CD4-positive, alpha-beta T cell (primary cell): ENCODE measurements around the gene ELOVL5. TPM values are rescaled to one million over a fixed set of nuclear protein-coding genes. Genes with fewer than 3 reads are reported as not detected.

Source experiments
- ATAC-seq: fragments of 200-7000 bp; cut with Tn5 transposase; one replicate; pipeline ENCODE4 v1.10.0; 2022; ENCODE audit warnings: mild to moderate bottlenecking; ENCODE audit not compliant: poor library complexity
- CTCF ChIA-PET: fragments of 350-600 bp; sonication (Branson Sonifier 250); formaldehyde crosslinking; loops from one replicate; lab custom pipeline; 2021; ENCODE audit warnings: antibody characterized with exemption, inconsistent platforms; lab: Charles Lee
- POLR2A ChIA-PET: fragments of 350-600 bp; sonication (Branson Sonifier 250); formaldehyde crosslinking; loops from one replicate; lab custom pipeline; 2021; ENCODE audit warnings: antibody characterized with exemption, inconsistent platforms; lab: Charles Lee
- DNase-seq, 14 experiments: peaks; one replicate each; pipeline ENCODE4 v3.0.0-alpha.2; 2013 to 2020; ENCODE audit warnings: mixed read lengths in 2 of 14
- H3K27ac ChIP-seq, 2 donors: one replicate each; pipeline versions ENCODE4 v1.5.1 to v1.7.0; 2013; ENCODE audit warnings: low read length in 2 of 2, low read depth in 1 of 2, mild to moderate bottlenecking in 1 of 2
- H3K27me3 ChIP-seq, 2 experiments: 1 replicate in 1 of 2; 2 replicates in 1 of 2; pipeline versions ENCODE4 v1.6.1 to v1.7.0; 2013; ENCODE audit warnings: low read length in 2 of 2, control low read depth in 1 of 2, mild to moderate bottlenecking in 1 of 2, moderate library complexity in 1 of 2; ENCODE audit not compliant: insufficient read depth in 2 of 2, control insufficient read depth in 1 of 2
- H3K36me3 ChIP-seq: one replicate; pipeline ENCODE4 v1.6.1; 2013; ENCODE audit warnings: low read length, control low read depth; ENCODE audit not compliant: insufficient read depth
- H3K4me1 ChIP-seq: one replicate; pipeline ENCODE4 v1.6.1; 2013; ENCODE audit warnings: low read length, control low read depth; ENCODE audit not compliant: insufficient read depth
- H3K4me3 ChIP-seq: one replicate; pipeline ENCODE4 v1.5.1; 2013; ENCODE audit warnings: mild to moderate bottlenecking, low read length, moderate library complexity
- H3K9me3 ChIP-seq, 2 experiments: 1 replicate in 1 of 2; 2 replicates in 1 of 2; pipeline versions ENCODE4 v1.6.1 to v1.7.0; 2013; ENCODE audit warnings: low read length in 2 of 2, mild to moderate bottlenecking in 2 of 2, control low read depth in 1 of 2, moderate library complexity in 1 of 2; ENCODE audit not compliant: control insufficient read depth in 1 of 2, insufficient read depth in 1 of 2
- H3K27ac Mint-ChIP-seq: one replicate; pipeline ENCODE4 v1.8.0; 2020; ENCODE audit warnings: mixed read lengths
- H3K27me3 Mint-ChIP-seq: one replicate; pipeline ENCODE4 v1.8.0; 2021; ENCODE audit warnings: mixed read lengths
- H3K36me3 Mint-ChIP-seq: one replicate; pipeline ENCODE4 v1.8.0; 2021; ENCODE audit warnings: low read depth, mixed read lengths
- H3K4me1 Mint-ChIP-seq: one replicate; pipeline ENCODE4 v1.8.0; 2021; ENCODE audit warnings: low read depth, mixed read lengths
- H3K4me3 Mint-ChIP-seq: one replicate; pipeline ENCODE4 v1.8.0; 2020; ENCODE audit warnings: mild to moderate bottlenecking, mixed read lengths
- H3K9me3 Mint-ChIP-seq: one replicate; pipeline ENCODE4 v1.8.0; 2020; ENCODE audit warnings: mixed read lengths
- CTCF ChIP-seq: fragments of 200-600 bp; IDR thresholded peaks from one replicate; pipeline ENCODE4 v1.8.0; 2022; ENCODE audit warnings: antibody characterized with exemption, mild to moderate bottlenecking
- intact Hi-C, 2 experiments: fragments of 100-400 bp; cut with DNase I in 1 of 2; cut with micrococcal nuclease in 1 of 2; formaldehyde crosslinking; loops; one replicate each; pipeline versions ENCODE4 v1.15.1 to v1.9.0; 2023 to 2025; cut with DNase I, micrococcal nuclease
- total RNA-seq, 174 experiments: library from RNA in 2 of 174; stranded (reverse) in 2 of 174; gene quantifications; one replicate each; pipeline ENCODE4 v1.2.3 and lab custom pipeline; 2021 to 2026

The ELOVL5 gene
- total RNA-seq, 2 experiments from 2014 or later, result 78.0 to 86.8 TPM

GRCh38 chr6:53258774-53259155, 90.0 kb downstream of the ELOVL5 start:
- Histone ChIP-seq H3K36me3 (peaks cover 45% of the 10 kb centered on the region), H3K27me3 (no peaks in the 10 kb centered on the region), H3K27ac (no peak overlapping the region), H3K4me1 (no peaks in the 10 kb centered on the region), H3K9me3 (no peaks in the 10 kb centered on the region), H3K4me3 (no peak overlapping the region)
- ChIA-PET CTCF (no interaction called here), POLR2A (no interaction called here)
- intact Hi-C loops, result no loop called here
- no peak overlapping the region for H3K4me3 Mint-ChIP-seq
- H3K36me3 Mint-ChIP-seq, result peaks cover 61% of the 10 kb centered on the region
- H3K27me3 Mint-ChIP-seq, result no peaks in the 10 kb centered on the region
- H3K27ac Mint-ChIP-seq, result no peak overlapping the region
- H3K9me3 Mint-ChIP-seq, result no peaks in the 10 kb centered on the region
- no peak for ATAC-seq
- DNase-seq, result no peak
- TF ChIP-seq CTCF, result no peak
- H3K4me1 Mint-ChIP-seq, result no peaks in the 10 kb centered on the region

- H3K4me3 Mint-ChIP-seq, result no peak overlapping the region
- H3K27me3 Mint-ChIP-seq, result no peaks in the 10 kb centered on the region
- H3K9me3 ChIP-seq, result no peaks in the 10 kb centered on the region
- CTCF ChIA-PET, result interaction anchor here (1.5 kb wide), 1 partner anchor 85 kb away, joined by 3 read pairs; no protein-coding TSS in a partner anchor
- no peak for ATAC-seq
- H3K4me3 ChIP-seq, result no peak overlapping the region
- DNase-seq, result no peak
- H3K4me1 ChIP-seq, result no peaks in the 10 kb centered on the region
- H3K9me3 Mint-ChIP-seq, result no peaks in the 10 kb centered on the region
- POLR2A ChIA-PET, result no interaction called here
- no peaks in the 10 kb centered on the region for H3K4me1 Mint-ChIP-seq
- no peaks in the 10 kb centered on the region for H3K27me3 ChIP-seq
- peak overlapping the region; percentile 28 for H3K27ac Mint-ChIP-seq
- intact Hi-C loops, result no loop called here
- H3K27ac ChIP-seq, result no peak overlapping the region
- H3K36me3 ChIP-seq, result peaks cover 43% of the 10 kb centered on the region
- H3K36me3 Mint-ChIP-seq, result peaks cover 58% of the 10 kb centered on the region
- TF ChIP-seq CTCF, result no peak
Observed at GRCh38 chr6:53258076-53258773, 90.5 kb downstream of the ELOVL5 start.

- peaks cover 38% of the 10 kb centered on the region for H3K36me3 ChIP-seq
Observed at GRCh38 chr6:53257533-53257932, 91.2 kb downstream of the ELOVL5 start.

More at GRCh38 chr6:53257533-53257932, 91.2 kb downstream of the ELOVL5 start:
- no peak for TF ChIP-seq CTCF
- peak overlapping the region; percentile 28 for H3K27ac Mint-ChIP-seq
- POLR2A ChIA-PET, result no interaction called here
- no peaks in the 10 kb centered on the region for H3K9me3 Mint-ChIP-seq
- H3K4me3 Mint-ChIP-seq, result no peak overlapping the region
- Histone ChIP-seq H3K4me1 (no peaks in the 10 kb centered on the region), H3K27ac (no peak overlapping the region), H3K9me3 (no peaks in the 10 kb centered on the region), H3K4me3 (no peak overlapping the region), H3K27me3 (no peaks in the 10 kb centered on the region)
- DNase-seq (no peak), ATAC-seq (no peak)
- H3K36me3 Mint-ChIP-seq, result peaks cover 56% of the 10 kb centered on the region
- H3K27me3 Mint-ChIP-seq, result no peaks in the 10 kb centered on the region
- intact Hi-C loops, result no loop called here
- H3K4me1 Mint-ChIP-seq, result no peaks in the 10 kb centered on the region
- CTCF ChIA-PET, result interaction anchor here (0.6 to 1.5 kb wide), 2 partner anchors 85 to 115 kb away, joined by 3 read pairs; no protein-coding TSS in a partner anchor
